Measurements from ENCODE around the gene ALK. TPM values are rescaled to one million over a fixed set of nuclear protein-coding genes. Genes with fewer than 3 reads are reported as not detected.

Gene ALK
- polyA plus RNA-seq, 2 donors: 0.04 to 0.05 TPM

- H3K9me3 ChIP-seq (ENCODE audit: control insufficient read depth in 2 of 2, insufficient read depth in 1 of 2, low read depth in 1 of 2, low read length in 1 of 2): no peaks in the 10 kb centered on the region
- H3K27ac ChIP-seq (ENCODE audit: low read depth in 2 of 2, low read length in 1 of 2): no peak overlapping the region
- 74 to 91% methylated on average over 3 of the region's 3 CpGs for WGBS, 2 donors
- no peaks in the 10 kb centered on the region for H3K27me3 ChIP-seq (ENCODE audit: control insufficient read depth in 1 of 2, insufficient read depth in 2 of 2, low read length in 2 of 2)
- H3K36me3 ChIP-seq (ENCODE audit: control insufficient read depth in 2 of 2, insufficient read depth in 2 of 2, low read length in 1 of 2): no peaks in the 10 kb centered on the region
- H3K4me1 ChIP-seq (ENCODE audit: control insufficient read depth in 2 of 2, insufficient read depth in 2 of 2, low read length in 1 of 2): no peaks in the 10 kb centered on the region
- H3K4me3 ChIP-seq (ENCODE audit: low read depth in 1 of 2, low read length in 2 of 2): no peak overlapping the region
Observed at GRCh38 chr2:29444150-29444549, 477.2 kb downstream of the ALK start.

GRCh38 chr2:29443627-29444026, 477.8 kb downstream of the ALK start:
- H3K27ac ChIP-seq (ENCODE audit: low read depth in 2 of 2, low read length in 1 of 2): no peak overlapping the region
- no peak overlapping the region for H3K4me3 ChIP-seq (ENCODE audit: low read depth in 1 of 2, low read length in 2 of 2)
- WGBS, 2 donors: 29 to 40% methylated on average over 4 of the region's 4 CpGs
- H3K27me3 ChIP-seq (ENCODE audit: control insufficient read depth in 1 of 2, insufficient read depth in 2 of 2, low read length in 2 of 2): no peaks in the 10 kb centered on the region
- H3K9me3 ChIP-seq (ENCODE audit: control insufficient read depth in 2 of 2, insufficient read depth in 1 of 2, low read depth in 1 of 2, low read length in 1 of 2): no peaks in the 10 kb centered on the region
- H3K36me3 ChIP-seq (ENCODE audit: control insufficient read depth in 2 of 2, insufficient read depth in 2 of 2, low read length in 1 of 2): no peaks in the 10 kb centered on the region
- H3K4me1 ChIP-seq (ENCODE audit: control insufficient read depth in 2 of 2, insufficient read depth in 2 of 2, low read length in 1 of 2): no peaks in the 10 kb centered on the region

- no peaks in the 10 kb centered on the region for H3K36me3 ChIP-seq (ENCODE audit: control insufficient read depth in 2 of 2, insufficient read depth in 2 of 2, low read length in 1 of 2)
- no peak overlapping the region for H3K27ac ChIP-seq (ENCODE audit: low read depth in 2 of 2, low read length in 1 of 2)
- 55 to 58% methylated on average over 4 of the region's 4 CpGs for WGBS, 2 donors
Observed at GRCh38 chr2:29443151-29443550, 478.2 kb downstream of the ALK start.

GRCh38 chr2:29440921-29441623, 480.3 kb downstream of the ALK start:
- Histone ChIP-seq H3K4me1 (ENCODE audit: control insufficient read depth in 2 of 2, insufficient read depth in 2 of 2, low read length in 1 of 2) (no peaks in the 10 kb centered on the region), H3K27ac (ENCODE audit: low read depth in 2 of 2, low read length in 1 of 2) (no peak overlapping the region)
- 86 to 87% methylated on average over 6 of the region's 6 CpGs for WGBS, 2 donors

More at GRCh38 chr2:29443151-29443550, 478.2 kb downstream of the ALK start:
- Histone ChIP-seq H3K9me3 (ENCODE audit: control insufficient read depth in 2 of 2, insufficient read depth in 1 of 2, low read depth in 1 of 2, low read length in 1 of 2) (no peaks in the 10 kb centered on the region), H3K4me3 (ENCODE audit: low read depth in 1 of 2, low read length in 2 of 2) (no peak overlapping the region), H3K4me1 (ENCODE audit: control insufficient read depth in 2 of 2, insufficient read depth in 2 of 2, low read length in 1 of 2) (no peaks in the 10 kb centered on the region), H3K27me3 (ENCODE audit: control insufficient read depth in 1 of 2, insufficient read depth in 2 of 2, low read length in 2 of 2) (no peaks in the 10 kb centered on the region)

GRCh38 chr2:29433920-29434319, 487.5 kb downstream of the ALK start:
- H3K4me3 ChIP-seq (ENCODE audit: low read depth in 1 of 2, low read length in 2 of 2): no peak overlapping the region
- 87 to 90% methylated on average over 3 of the region's 3 CpGs for WGBS, 2 donors
- H3K27ac ChIP-seq (ENCODE audit: low read depth in 2 of 2, low read length in 1 of 2): no peak overlapping the region
- H3K36me3 ChIP-seq (ENCODE audit: control insufficient read depth in 2 of 2, insufficient read depth in 2 of 2, low read length in 1 of 2): no peaks in the 10 kb centered on the region
- no peaks in the 10 kb centered on the region for H3K4me1 ChIP-seq (ENCODE audit: control insufficient read depth in 2 of 2, insufficient read depth in 2 of 2, low read length in 1 of 2)
- H3K27me3 ChIP-seq (ENCODE audit: control insufficient read depth in 1 of 2, insufficient read depth in 2 of 2, low read length in 2 of 2): no peaks in the 10 kb centered on the region
- no peaks in the 10 kb centered on the region for H3K9me3 ChIP-seq (ENCODE audit: control insufficient read depth in 2 of 2, insufficient read depth in 1 of 2, low read depth in 1 of 2, low read length in 1 of 2)

More at GRCh38 chr2:29440921-29441623, 480.3 kb downstream of the ALK start:
- Histone ChIP-seq H3K36me3 (ENCODE audit: control insufficient read depth in 2 of 2, insufficient read depth in 2 of 2, low read length in 1 of 2) (no peaks in the 10 kb centered on the region), H3K27me3 (ENCODE audit: control insufficient read depth in 1 of 2, insufficient read depth in 2 of 2, low read length in 2 of 2) (no peaks in the 10 kb centered on the region), H3K9me3 (ENCODE audit: control insufficient read depth in 2 of 2, insufficient read depth in 1 of 2, low read depth in 1 of 2, low read length in 1 of 2) (no peaks in the 10 kb centered on the region), H3K4me3 (ENCODE audit: low read depth in 1 of 2, low read length in 2 of 2) (no peak overlapping the region)

- WGBS, 2 donors: 83 to 86% methylated on average over 2 of the region's 2 CpGs
- Histone ChIP-seq H3K9me3 (ENCODE audit: control insufficient read depth in 2 of 2, insufficient read depth in 1 of 2, low read depth in 1 of 2, low read length in 1 of 2) (no peaks in the 10 kb centered on the region), H3K4me3 (ENCODE audit: low read depth in 1 of 2, low read length in 2 of 2) (no peak overlapping the region)
Observed at GRCh38 chr2:29433128-29433527, 488.3 kb downstream of the ALK start.

GRCh38 chr2:29431485-29431884, 489.9 kb downstream of the ALK start:
- H3K27me3 ChIP-seq (ENCODE audit: control insufficient read depth in 1 of 2, insufficient read depth in 2 of 2, low read length in 2 of 2): no peaks in the 10 kb centered on the region
- no peak overlapping the region for H3K4me3 ChIP-seq (ENCODE audit: low read depth in 1 of 2, low read length in 2 of 2)
- H3K36me3 ChIP-seq (ENCODE audit: control insufficient read depth in 2 of 2, insufficient read depth in 2 of 2, low read length in 1 of 2): no peaks in the 10 kb centered on the region
- no peaks in the 10 kb centered on the region for H3K9me3 ChIP-seq (ENCODE audit: control insufficient read depth in 2 of 2, insufficient read depth in 1 of 2, low read depth in 1 of 2, low read length in 1 of 2)
- no peaks in the 10 kb centered on the region for H3K4me1 ChIP-seq (ENCODE audit: control insufficient read depth in 2 of 2, insufficient read depth in 2 of 2, low read length in 1 of 2)
- no peak overlapping the region for H3K27ac ChIP-seq (ENCODE audit: low read depth in 2 of 2, low read length in 1 of 2)
- WGBS, 2 donors: 90 to 97% methylated on average over 1 of the region's 1 CpG

More at GRCh38 chr2:29433128-29433527, 488.3 kb downstream of the ALK start:
- Histone ChIP-seq H3K4me1 (ENCODE audit: control insufficient read depth in 2 of 2, insufficient read depth in 2 of 2, low read length in 1 of 2) (no peaks in the 10 kb centered on the region), H3K27me3 (ENCODE audit: control insufficient read depth in 1 of 2, insufficient read depth in 2 of 2, low read length in 2 of 2) (no peaks in the 10 kb centered on the region), H3K27ac (ENCODE audit: low read depth in 2 of 2, low read length in 1 of 2) (no peak overlapping the region), H3K36me3 (ENCODE audit: control insufficient read depth in 2 of 2, insufficient read depth in 2 of 2, low read length in 1 of 2) (no peaks in the 10 kb centered on the region)

GRCh38 chr2:29430382-29431112, 490.8 kb downstream of the ALK start:
- 38 to 45% methylated on average over 4 of the region's 4 CpGs for WGBS, 2 donors
- no peak overlapping the region for H3K4me3 ChIP-seq (ENCODE audit: low read depth in 1 of 2, low read length in 2 of 2)
- no peaks in the 10 kb centered on the region for H3K4me1 ChIP-seq (ENCODE audit: control insufficient read depth in 2 of 2, insufficient read depth in 2 of 2, low read length in 1 of 2)
- no peaks in the 10 kb centered on the region for H3K36me3 ChIP-seq (ENCODE audit: control insufficient read depth in 2 of 2, insufficient read depth in 2 of 2, low read length in 1 of 2)
- no peak overlapping the region for H3K27ac ChIP-seq (ENCODE audit: low read depth in 2 of 2, low read length in 1 of 2)
- H3K27me3 ChIP-seq (ENCODE audit: control insufficient read depth in 1 of 2, insufficient read depth in 2 of 2, low read length in 2 of 2): no peaks in the 10 kb centered on the region
- no peaks in the 10 kb centered on the region for H3K9me3 ChIP-seq (ENCODE audit: control insufficient read depth in 2 of 2, insufficient read depth in 1 of 2, low read depth in 1 of 2, low read length in 1 of 2)

GRCh38 chr2:29426354-29426753, 495.0 kb downstream of the ALK start:
- H3K36me3 ChIP-seq (ENCODE audit: control insufficient read depth in 2 of 2, insufficient read depth in 2 of 2, low read length in 1 of 2): no peaks in the 10 kb centered on the region

GRCh38 chr2:29425866-29426265, 495.5 kb downstream of the ALK start:
- 92 to 94% methylated on average over 1 of the region's 1 CpG for WGBS, 2 donors

More at GRCh38 chr2:29426354-29426753, 495.0 kb downstream of the ALK start:
- Histone ChIP-seq H3K4me3 (ENCODE audit: low read depth in 1 of 2, low read length in 2 of 2) (no peak overlapping the region), H3K9me3 (ENCODE audit: control insufficient read depth in 2 of 2, insufficient read depth in 1 of 2, low read depth in 1 of 2, low read length in 1 of 2) (no peaks in the 10 kb centered on the region), H3K27me3 (ENCODE audit: control insufficient read depth in 1 of 2, insufficient read depth in 2 of 2, low read length in 2 of 2) (no peaks in the 10 kb centered on the region), H3K27ac (ENCODE audit: low read depth in 2 of 2, low read length in 1 of 2) (no peak overlapping the region), H3K4me1 (ENCODE audit: control insufficient read depth in 2 of 2, insufficient read depth in 2 of 2, low read length in 1 of 2) (no peaks in the 10 kb centered on the region)

More at GRCh38 chr2:29425866-29426265, 495.5 kb downstream of the ALK start:
- Histone ChIP-seq H3K4me1 (ENCODE audit: control insufficient read depth in 2 of 2, insufficient read depth in 2 of 2, low read length in 1 of 2) (no peaks in the 10 kb centered on the region), H3K9me3 (ENCODE audit: control insufficient read depth in 2 of 2, insufficient read depth in 1 of 2, low read depth in 1 of 2, low read length in 1 of 2) (no peaks in the 10 kb centered on the region), H3K27ac (ENCODE audit: low read depth in 2 of 2, low read length in 1 of 2) (no peak overlapping the region), H3K4me3 (ENCODE audit: low read depth in 1 of 2, low read length in 2 of 2) (no peak overlapping the region), H3K27me3 (ENCODE audit: control insufficient read depth in 1 of 2, insufficient read depth in 2 of 2, low read length in 2 of 2) (no peaks in the 10 kb centered on the region), H3K36me3 (ENCODE audit: control insufficient read depth in 2 of 2, insufficient read depth in 2 of 2, low read length in 1 of 2) (no peaks in the 10 kb centered on the region)

Measured in esophagus (tissue), 2 donors.